ENCODE results near the gene ZFAND3.

ZFAND3 gene

DNA sequence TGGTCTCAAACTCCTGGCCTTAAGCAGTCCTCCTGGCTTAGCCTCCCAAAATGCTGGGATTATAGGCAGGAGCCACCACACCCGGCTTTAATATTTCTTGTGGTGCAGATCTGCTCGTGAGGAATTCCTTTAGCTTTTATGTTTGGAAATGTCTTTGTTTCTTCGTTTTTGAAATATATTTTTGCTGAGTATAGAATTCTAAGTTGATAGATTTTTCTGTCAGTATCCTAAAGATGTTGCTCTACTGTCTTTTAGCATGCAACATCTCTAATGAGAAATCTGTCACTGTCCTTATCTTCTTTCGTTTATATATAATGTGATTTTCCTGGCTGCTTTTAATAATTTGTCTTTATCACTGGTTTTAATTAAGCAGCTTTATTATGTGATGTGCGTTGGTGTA is 75.1 kb downstream of the ZFAND3 start:
- no peak for DNase-seq (ENCODE audit: low spot score)

DNA sequence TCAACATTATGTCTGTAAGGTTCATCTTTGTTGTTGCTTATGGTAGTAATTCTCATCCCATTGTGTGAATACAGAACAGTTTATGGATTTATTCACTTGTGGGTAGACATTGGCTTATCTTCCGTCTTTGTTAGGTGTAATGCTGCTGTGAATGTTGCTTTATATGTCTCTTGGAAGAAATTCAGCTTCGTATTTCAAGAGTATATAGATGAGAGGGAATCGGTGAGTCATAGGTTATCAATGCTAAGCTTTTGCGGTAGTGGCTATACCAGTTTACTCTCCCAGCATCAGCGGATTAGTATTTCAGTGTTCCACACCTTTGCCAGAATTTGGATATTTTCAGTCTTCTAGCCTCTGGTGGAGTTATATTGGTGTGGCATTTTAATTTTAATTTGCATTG is 77.8 kb downstream of the ZFAND3 start:
- no peak for DNase-seq (ENCODE audit: low spot score)

DNA sequence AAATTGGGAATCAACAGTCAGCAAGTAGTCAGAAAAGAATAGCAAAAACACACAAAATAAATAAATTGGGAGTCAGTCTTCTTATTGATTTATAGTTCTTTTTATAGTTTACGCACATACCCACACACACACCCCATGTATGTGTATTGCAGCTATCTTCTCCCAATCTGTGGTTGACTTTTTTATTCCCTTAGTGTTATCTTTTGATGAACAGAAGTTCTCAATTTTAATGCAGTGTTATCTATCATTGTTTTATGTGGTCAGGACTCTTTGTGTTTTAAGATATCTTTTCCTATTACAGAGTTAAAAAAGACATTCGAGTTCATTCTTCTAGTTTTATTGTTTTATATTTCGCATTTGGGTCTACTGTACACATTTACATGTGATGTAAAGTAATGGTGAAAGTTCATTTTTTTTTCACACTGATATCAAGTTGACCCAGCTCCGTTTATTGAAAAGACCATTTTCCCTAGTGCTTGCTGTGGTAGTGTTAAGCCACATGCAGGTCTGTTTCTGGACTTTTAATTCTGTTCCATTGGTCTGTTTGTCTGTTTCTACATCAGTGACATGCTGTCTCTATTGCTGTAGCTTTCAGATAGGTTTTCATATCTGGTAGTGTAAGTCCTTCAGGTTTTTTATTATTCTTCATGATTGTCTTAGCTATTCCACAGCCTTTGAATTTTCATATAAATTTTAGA is 78.4 kb downstream of the ZFAND3 start:
- DNase-seq (ENCODE audit: low spot score): no peak

DNA sequence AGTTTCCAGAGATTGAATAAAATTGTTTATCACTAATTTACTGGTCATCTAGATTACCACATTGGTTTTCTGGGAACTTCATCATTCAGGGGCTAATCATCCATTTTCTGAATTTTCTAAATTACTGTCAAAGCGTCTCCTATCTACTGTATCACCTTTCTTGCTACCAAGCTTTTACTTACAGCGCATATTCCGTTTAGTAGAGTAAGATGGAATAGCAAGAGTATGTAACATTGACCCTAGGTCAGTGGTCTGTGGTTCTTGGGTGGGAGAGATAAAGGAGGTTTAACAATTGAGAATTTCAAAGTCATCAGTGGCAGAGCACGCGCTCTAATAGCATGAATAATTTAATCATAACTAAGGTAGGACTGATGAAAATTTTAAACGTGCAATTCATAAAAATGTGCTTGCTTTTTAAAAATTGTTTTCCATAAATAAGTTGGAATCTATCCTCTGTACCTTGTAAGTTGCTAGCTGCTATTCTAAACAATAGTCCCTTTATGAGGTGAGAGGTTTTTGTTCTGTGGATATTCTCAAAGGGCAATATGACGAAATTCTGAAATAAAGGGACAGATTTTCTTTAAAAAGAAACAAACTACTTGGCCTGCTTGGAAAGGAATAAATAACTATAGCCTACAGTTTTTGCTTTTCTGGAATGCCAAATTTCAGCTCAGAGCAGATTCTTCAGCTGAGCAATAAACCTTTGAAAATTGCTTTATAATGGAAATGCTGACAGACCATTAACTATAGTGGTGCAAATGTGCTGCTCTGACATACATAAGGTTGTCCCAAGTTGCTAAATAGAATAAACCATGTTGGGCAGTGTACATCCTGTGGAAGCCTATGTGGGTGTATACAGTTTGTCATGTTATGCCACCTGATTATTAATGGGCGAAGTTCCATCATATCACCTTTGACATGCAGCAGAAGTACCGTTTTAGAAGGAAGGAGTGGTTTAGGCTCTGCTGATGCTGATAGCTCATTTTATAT is 84.1 kb downstream of the ZFAND3 start:
- no peak for DNase-seq (ENCODE audit: low spot score)

DNA sequence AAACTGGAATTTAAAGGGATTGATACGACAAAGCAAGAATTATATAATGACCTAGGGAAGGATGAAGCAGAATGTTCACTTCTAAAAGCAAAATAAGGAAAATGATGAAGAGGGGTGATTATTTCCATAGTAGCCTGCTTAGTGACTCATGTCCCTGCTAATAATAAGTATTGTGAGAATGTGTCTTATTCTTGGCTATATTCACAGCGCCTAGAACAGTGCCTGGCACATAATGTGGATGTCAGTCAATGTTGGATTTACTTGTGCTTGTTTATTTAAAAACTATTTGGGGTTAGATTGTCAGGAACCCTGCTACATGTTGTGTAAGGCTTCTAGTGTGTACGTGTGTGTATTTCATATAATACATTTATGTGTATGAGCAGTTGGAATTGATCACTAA is 85.1 kb downstream of the ZFAND3 start:
- DNase-seq (ENCODE audit: low spot score): no peak

DNA sequence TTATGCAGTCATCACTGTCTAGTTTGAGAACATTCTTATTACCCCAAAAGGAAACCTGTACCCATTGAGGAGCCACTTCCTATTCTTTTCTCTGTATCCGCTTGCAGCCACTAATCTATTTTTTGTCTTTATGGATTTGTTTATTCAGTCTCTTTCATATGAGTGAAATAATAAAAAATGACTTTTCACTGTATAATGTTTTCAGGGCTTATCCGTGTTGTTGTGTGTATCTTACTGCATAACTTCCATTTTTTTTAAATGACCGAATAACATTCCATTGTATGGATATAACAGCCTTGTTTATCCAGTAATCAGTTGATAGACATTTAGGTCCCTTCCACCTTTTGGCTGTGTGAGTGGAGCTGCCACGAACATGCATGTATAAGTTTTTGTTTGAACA is 86.6 kb downstream of the ZFAND3 start:
- DNase-seq (ENCODE audit: low spot score): no peak

DNA sequence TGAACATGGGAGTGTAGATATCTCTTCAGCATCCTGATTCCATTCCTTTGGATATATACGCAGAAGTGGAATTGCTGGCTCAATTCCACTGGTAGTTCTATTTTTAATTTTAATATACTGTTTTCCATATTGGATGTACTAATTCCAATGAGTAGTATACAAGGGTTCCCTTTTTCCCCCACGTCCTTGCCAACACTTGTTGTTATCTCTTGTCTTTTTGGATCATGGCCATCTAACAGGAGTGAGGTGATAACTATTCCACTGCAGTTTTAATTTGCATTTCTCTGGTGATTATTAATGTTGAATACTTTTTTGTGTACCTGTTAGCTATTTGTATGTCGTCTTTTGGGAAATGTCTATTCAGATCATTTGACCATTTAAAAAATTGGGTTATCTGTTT is 91.5 kb downstream of the ZFAND3 start:
- no peak for DNase-seq (ENCODE audit: low spot score)

DNA sequence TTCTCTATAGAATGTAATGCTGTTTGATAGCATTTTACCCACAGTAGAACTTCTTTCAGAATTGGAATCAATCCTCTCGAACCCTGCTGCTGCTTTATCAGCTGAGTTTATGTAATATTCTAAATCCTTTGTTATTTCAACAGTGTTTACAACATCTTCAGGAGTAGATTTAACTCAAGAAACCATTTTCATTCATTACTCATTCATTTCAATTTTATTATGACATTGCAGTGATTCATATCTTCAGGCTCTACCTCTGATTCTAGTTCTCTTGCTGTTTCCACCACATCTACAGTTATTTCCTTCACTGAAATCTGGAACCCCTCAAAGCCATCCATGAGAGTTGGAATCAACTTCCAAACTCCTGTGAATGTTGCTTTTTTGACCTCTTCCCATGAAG is 93.7 kb downstream of the ZFAND3 start:
- DNase-seq (ENCODE audit: low spot score): no peak

DNA sequence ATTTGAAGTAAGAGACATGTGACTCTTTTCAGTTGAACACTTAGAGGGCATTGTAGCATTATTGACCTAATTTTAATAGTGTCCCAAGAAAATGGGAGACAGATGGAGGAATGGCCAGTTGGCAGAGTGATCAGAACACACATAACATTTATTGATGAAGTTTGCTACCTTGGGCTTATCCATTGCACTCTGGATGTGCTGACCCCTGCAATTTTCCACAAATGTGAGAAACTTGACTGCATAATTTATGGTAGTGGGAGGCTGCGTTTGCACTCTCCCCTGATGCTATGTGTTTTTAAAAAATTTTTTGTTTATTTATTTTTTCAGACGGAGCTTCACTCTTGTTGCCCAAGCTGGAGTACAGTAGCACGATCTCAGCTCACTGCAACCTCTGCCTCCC is 95.9 kb downstream of the ZFAND3 start:
- no peak for DNase-seq (ENCODE audit: low spot score)

DNA sequence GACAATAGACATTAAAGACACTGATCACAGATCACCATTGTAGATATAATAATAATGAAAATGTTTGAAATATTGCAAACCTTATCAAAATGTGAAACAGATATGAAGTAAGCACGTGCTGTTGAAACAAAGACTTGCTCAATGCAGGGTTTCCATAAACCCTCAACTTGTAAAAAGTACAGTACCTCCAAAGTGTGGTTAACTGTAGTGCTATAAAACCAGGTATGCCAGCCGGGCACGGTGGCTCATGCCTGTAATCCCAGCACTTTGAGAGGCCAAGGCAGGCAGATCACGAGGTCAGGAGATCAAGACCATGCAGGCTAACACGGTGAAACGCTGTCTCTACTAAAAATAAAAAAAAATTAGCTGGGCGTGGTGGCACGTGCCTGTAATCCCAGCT is 96.6 kb downstream of the ZFAND3 start:
- DNase-seq (ENCODE audit: low spot score): no peak

DNA sequence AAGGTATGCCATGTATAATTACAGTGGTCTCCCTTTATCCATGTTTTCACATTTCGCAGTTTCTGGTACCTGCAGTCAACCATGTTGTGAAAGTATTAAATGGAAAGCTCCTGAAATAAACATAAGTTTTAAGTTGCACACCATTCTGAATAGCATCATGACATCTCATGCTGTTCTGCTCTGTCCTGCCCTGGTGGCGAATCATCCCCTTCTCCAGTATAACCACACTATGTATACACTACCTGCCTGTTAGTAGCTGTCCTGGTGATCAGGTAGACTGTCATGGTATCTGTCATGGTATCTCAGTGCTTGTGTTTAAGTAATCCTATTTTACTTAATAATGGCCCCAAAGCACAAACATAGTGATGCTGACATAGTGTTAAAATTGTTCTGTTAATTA is 97.1 kb downstream of the ZFAND3 start:
- DNase-seq (ENCODE audit: low spot score): no peak

DNA sequence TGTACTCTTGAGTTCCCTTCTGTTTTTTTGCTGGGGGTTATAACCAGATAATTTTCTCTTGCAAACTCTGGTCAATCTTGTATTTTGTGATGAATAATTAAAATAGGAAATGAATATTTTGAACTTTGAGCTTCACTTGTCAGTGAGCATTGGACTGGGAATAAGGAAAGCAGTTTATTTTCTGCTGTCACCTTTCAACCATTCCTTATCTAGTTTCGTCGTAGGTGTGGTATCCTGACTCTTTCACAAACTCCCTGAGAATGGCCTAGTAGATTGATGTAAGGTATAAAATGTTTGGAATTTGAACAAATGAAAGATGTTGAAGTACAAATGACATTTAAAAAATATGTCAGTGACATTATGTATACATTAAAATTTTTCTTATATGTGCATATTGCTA is 98.0 kb downstream of the ZFAND3 start:
- no peak for DNase-seq (ENCODE audit: low spot score)

DNA sequence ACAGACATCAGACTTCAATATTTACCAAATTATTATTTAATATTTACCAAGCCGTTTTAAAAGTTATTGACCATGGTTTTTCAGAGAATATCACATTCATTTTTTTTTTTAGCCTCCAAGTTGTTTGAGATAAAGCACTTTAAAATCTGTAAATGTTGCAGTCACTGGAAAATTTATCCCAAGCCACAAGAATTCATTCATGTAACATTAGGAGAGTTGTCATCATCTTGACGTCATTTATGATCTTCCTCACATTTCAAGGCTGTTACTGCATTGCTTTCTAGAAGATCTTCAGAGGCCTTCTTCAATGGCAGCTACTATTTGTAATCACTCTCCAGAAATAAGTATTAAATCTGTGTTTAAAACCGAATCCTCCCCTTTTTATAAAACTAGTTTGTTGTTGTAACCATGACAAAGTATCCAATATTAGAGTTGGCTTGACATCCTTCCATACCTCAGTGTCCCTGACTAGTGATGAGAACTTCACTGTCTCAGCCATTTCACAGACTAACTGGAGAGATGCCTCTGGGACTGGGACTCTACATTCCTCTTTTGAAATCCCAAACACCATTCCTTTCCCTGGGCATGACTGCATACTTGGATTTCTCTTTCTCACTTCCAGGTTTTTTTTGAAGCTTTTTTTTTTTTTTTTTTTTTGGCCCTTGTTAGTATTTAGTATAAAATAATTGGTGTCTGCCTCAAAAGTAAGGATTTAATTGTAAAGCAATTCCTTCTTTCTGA is 100.1 kb downstream of the ZFAND3 start:
- no peak for DNase-seq (ENCODE audit: low spot score)

DNA sequence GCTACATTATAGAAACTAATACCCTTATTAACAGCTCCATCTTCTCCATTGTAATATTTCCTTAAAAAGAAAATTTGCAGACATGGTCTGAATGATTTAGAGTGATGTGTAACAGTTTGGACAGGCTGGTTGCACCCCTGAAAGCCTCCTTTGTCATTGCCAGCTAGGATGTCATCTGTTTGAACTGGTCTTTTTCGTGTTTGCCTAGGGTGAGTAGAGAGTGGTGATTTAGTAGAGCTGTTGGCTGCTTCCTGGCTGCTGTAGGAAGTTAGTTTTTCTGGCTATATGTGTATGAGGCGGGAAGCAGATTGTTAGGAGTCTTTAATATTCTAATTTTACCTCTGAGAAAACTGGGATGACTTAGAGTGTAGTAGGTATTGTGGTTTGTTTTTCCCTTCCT is 101.1 kb downstream of the ZFAND3 start:
- DNase-seq (ENCODE audit: low spot score): no peak

DNA sequence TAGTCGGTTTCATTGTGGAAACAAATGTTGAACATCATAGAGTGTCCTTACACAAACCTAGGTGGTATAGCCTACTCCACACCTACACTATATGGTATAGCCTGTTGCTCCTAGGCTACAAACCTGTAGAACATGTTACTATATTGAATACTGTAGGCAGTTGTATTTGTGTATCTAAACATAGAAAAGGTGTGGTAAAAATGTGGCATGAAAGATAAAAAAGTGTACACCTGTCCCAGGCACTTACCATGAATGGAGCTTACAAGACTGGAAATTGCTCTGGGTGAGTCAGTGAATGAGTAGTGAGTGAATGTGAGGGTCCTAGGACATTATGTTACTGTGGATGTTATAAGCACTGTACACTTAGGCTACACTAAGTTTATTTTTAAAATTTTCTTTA is 103.0 kb downstream of the ZFAND3 start:
- DNase-seq (ENCODE audit: low spot score): no peak

DNA sequence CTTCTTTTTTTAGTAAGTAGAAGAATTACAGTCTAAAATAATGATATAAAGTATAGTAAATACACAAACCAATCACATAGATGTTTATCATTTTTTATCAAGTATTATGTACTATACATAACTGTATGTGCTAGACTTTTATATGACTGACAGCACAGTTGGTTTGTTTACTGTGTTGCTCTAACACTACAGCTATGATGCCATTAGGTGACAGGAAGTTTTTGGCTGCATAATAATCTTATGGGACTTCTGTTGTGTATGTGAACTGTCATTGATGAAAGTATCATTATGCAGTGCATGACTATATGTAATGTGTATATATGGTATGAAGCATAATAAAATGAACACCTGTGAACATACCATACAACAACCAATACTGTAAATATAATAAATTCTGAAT is 104.0 kb downstream of the ZFAND3 start:
- DNase-seq (ENCODE audit: low spot score): no peak

DNA sequence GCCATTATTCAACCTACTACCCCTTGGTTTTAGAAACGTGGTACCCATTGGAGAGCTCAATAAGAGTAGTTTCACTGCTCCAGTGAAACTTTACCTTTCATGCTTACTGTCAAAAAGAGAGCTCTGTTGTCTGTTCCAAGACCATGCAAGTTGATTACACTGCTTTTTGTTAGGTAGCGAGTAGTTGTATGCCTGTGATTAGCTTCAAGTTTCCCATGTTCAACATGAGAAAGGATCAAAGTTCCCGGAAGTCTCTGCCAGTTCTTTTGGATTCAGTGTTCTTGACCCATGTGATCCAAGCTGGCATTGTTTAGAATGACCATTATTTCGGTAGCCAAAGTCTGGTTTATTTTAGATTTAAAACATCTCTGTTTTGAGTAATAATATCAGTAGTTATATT is 107.1 kb downstream of the ZFAND3 start:
- DNase-seq (ENCODE audit: low spot score): no peak

DNA sequence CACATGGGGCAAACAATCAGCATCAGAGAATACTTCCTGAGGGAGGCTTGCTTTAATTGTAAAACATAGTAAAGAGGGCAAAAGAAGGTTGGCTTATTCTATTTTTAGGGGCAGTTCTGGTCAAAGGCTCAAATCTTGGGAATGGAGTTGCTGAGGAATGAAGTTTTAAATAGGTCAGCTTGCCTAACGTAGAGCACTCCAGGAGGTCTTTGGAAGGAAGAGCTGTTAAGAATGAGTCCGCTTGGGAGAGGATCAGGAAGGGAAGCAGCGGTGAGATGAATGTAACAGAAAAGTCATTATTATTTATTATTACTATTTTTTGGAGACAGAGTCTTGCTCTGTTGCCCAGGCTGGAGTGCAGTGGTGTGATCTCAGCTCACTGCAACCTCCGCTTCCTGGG is 108.7 kb downstream of the ZFAND3 start:
- no peak for DNase-seq (ENCODE audit: low spot score)

DNA sequence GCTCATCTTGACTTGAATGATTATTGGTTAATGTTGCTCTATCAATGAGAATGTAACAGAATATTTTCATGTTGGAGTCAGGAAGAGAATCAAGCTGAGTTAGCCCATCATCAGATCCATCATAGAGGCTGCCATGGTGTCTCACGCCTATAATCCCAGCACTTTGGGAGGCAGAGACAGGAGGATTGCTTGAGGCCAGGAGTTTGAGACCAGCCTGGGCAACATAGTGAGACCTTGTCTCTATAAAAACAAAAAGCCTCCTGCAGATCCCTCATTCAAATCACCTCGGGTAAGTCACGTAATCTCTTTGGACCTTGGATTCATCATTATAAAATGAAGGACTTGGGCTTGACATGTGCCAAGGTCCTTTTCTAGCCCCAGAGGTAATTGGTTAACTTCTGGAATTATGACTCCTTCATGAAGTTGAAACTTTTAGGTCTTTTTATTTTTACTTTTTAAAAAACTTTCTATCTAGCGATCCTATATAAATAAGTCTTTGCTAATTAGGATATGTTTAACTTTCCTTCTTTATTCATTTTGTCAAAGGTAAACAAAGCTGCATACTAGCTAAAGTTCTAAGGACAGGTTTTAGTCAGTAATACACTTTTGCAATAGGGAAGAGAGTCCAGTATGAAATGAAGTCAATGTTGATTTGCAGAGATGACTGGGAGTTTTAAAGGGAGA is 110.9 kb downstream of the ZFAND3 start:
- no peak for DNase-seq (ENCODE audit: low spot score)

DNA sequence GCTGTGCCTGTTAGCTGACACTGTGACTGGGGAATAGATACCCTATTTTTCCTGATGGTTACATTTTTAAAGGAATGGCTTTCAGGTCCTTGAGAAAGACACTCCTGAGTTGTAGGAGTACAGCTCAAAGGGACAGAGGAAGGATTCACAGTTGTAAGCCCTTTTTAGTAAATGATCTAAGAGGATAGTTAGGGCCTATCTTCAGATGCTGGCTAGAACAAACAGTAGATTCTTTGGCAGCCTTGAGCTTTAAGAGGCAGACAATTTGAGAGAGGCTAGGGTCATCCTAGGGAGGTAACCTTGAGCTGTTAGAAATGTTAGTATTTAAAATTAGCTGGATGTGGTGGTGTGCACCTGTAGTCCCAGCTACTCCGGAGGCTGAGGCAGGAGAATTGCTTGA is 111.5 kb downstream of the ZFAND3 start:
- no peak for DNase-seq (ENCODE audit: low spot score)

DNA sequence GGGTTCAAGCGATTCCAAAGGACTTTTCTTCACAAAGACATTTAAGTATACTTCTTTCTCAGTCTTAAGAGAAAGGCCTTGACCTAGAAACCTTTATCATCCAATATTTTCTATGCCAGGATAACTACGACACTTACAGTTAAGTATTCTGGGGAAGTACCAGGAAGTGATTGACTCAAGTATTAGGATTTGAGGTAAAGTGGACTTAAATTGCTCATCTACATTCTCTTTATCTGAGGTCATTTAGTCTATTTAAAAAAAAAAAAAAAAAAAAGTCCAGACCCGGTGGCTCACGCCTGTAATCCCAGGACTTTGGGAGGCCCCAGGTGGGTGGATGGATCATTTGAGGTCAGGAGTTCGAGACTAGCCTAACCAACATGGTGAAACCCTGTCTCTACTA is 114.7 kb downstream of the ZFAND3 start:
- DNase-seq (ENCODE audit: low spot score): no peak

DNA sequence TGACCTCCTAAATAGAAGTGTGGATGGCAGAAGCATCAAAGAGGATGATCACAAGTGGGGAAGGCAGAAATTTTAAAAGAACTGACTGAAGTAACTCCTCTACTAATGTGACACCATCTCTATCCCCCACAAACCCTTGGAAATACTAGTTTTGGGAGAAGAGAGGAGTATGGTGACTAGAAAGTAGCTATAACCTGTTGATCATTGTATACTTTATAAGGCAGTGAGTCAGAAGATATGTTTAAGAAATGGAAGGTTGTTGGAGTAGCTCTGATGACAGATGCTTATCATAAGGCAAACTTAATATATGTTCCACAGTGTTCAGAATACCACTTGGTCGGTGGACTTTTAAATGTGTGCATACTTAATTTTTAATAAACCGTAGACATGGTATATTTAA is 116.6 kb downstream of the ZFAND3 start:
- no peak for DNase-seq (ENCODE audit: low spot score)

Data from hepatic stellate cell (primary cell).